GM12878 (cell line): ENCODE results near the gene CSTPP1. TPM values are rescaled to one million over a fixed set of nuclear protein-coding genes. Genes with fewer than 3 reads are reported as not detected.
A peak's percentile ranks its signal among the peaks of the same experiment; 100 is the strongest.

Experiments
- CBX3 ChIP-seq: fragments of 200-600 bp; sonication (generic); IDR thresholded peaks from 2 replicates; pipeline ENCODE4 v1.6.1; 2016; ENCODE audit warnings: low read depth, borderline replicate concordance
- CBX5 ChIP-seq: sonication (generic); IDR thresholded peaks from 2 replicates; pipeline ENCODE4 v1.6.1; 2016; ENCODE audit warnings: low read depth, moderate library complexity, mild to moderate bottlenecking, inconsistent platforms
- CREM ChIP-seq: IDR thresholded peaks from 2 replicates; pipeline ENCODE4 v1.6.1; 2014; ENCODE audit warnings: antibody characterized with exemption, low read depth
- EZH2 ChIP-seq: IDR thresholded peaks from 2 replicates; pipeline ENCODE4 v1.6.1; 2012; ENCODE audit warnings: low read depth, mild to moderate bottlenecking, control low read depth, inconsistent platforms, low read length, borderline replicate concordance; ENCODE audit not compliant: control insufficient read depth
- FOXM1 ChIP-seq: IDR thresholded peaks from 2 replicates; pipeline ENCODE4 v1.6.1; 2012; ENCODE audit warnings: low read depth, mild to moderate bottlenecking, inconsistent platforms, low read length, moderate library complexity
- IRF4 ChIP-seq: IDR thresholded peaks from 2 replicates; pipeline ENCODE4 v1.6.1; 2011; ENCODE audit warnings: low read depth, low read length
- LARP7 ChIP-seq: fragments of 450-650 bp; IDR thresholded peaks from 2 replicates; pipeline ENCODE4 v1.6.1; 2017; ENCODE audit warnings: mild to moderate bottlenecking
- MAX ChIP-seq: IDR thresholded peaks from 2 replicates; pipeline ENCODE4 v1.6.1; 2012; ENCODE audit warnings: low read depth, low read length, improper control_type of control experiment
- MTA2 ChIP-seq: fragments of 450-650 bp; IDR thresholded peaks from 2 replicates; pipeline ENCODE4 v1.6.1; 2016; ENCODE audit warnings: low read depth, mild to moderate bottlenecking, moderate library complexity
- MYB ChIP-seq: fragments of 150-350 bp; IDR thresholded peaks from 2 replicates; pipeline ENCODE4 v1.6.1; 2014; ENCODE audit warnings: mild to moderate bottlenecking, low read depth, low read length, borderline replicate concordance
- NR2C2 ChIP-seq: IDR thresholded peaks from 2 replicates; pipeline ENCODE4 v1.6.1; 2011; ENCODE audit warnings: borderline replicate concordance, low read depth; ENCODE audit not compliant: control insufficient read depth, insufficient read length
- PAX5 ChIP-seq: IDR thresholded peaks from 2 replicates; pipeline ENCODE4 v1.6.1; 2011; ENCODE audit warnings: low read depth, low read length, borderline replicate concordance
- RUNX3 ChIP-seq: IDR thresholded peaks from 2 replicates; pipeline ENCODE4 v1.6.1; 2012; ENCODE audit warnings: low read length, inconsistent platforms
- SREBF2 ChIP-seq: IDR thresholded peaks from 2 replicates; pipeline ENCODE4 v1.6.1; 2012; ENCODE audit warnings: mild to moderate bottlenecking, low read length
- STAT1 ChIP-seq: fragments of 450-650 bp; conservative IDR thresholded peaks from 2 replicates; pipeline ENCODE4 v1.6.1; 2014; ENCODE audit warnings: antibody characterized with exemption, mild to moderate bottlenecking
- TCF7 ChIP-seq: IDR thresholded peaks from 2 replicates; pipeline ENCODE4 v1.6.1; 2014; ENCODE audit warnings: antibody characterized with exemption, borderline replicate concordance
- ZBTB33 ChIP-seq: fragments of 450-650 bp; IDR thresholded peaks from 2 replicates; pipeline ENCODE4 v1.6.1; 2017; ENCODE audit warnings: mild to moderate bottlenecking
- ZBTB40 ChIP-seq: fragments of 450-650 bp; IDR thresholded peaks from 2 replicates; pipeline ENCODE4 v1.6.1; 2016; ENCODE audit warnings: mild to moderate bottlenecking, moderate library complexity, borderline replicate concordance
- ZNF687 ChIP-seq: fragments of 450-650 bp; IDR thresholded peaks from 2 replicates; pipeline ENCODE4 v1.6.1; 2017; ENCODE audit warnings: mild to moderate bottlenecking, moderate library complexity
- ZSCAN29 ChIP-seq: fragments of 450-650 bp; IDR thresholded peaks from 2 replicates; pipeline ENCODE4 v1.6.1; 2017; ENCODE audit warnings: mild to moderate bottlenecking, moderate library complexity
- polyA plus RNA-seq, 11 experiments: library from polyadenylated mRNA; depleted of rRNA in 4 of 11; unstranded in 6 of 11; stranded (reverse) in 5 of 11; fragments of >200 nt; fragmentation: Nextera tagmentation in 4 of 11; fragmentation: Illumina TruSeq in 1 of 11; extraction: Ambion mirVana in 4 of 11; extraction: Trizol in 1 of 11; gene quantifications; 1 replicate in 1 of 11; 2 replicates in 10 of 11; pipeline versions ENCODE4 v1.2.1 to v1.2.3, GENCODE V29; 2011 to 2016; ENCODE audit warnings: inconsistent platforms in 2 of 11, missing spikeins in 2 of 11, low read depth in 1 of 11
- total RNA-seq, 4 experiments: library from RNA; depleted of rRNA in 3 of 4; stranded (reverse); fragments of >200 nt in 3 of 4; fragmentation: Illumina TruSeq in 1 of 4; extraction: Trizol in 1 of 4; gene quantifications; 2 replicates each; pipeline versions ENCODE4 v1.2.1 to v1.2.3, GENCODE V29; 2013 to 2021

Gene CSTPP1
- total and polyA plus RNA-seq, 10 of the 15 experiments (the other 5 are each of a cell fraction or from before 2014, with no cell fraction given) = 7.1 to 23.4 (median 17.5) TPM

GRCh38 chr11:47020793-47021526, 84.4 kb downstream of the CSTPP1 start (continued):
- TF ChIP-seq MTA2 (no peak), EZH2 (no peak), CBX3 (no peak), MAX (no peak), PAX5 (no peak), MYB (no peak), LARP7 (no peak), SREBF2 (no peak), ZBTB33 (no peak), STAT1 (no peak), FOXM1 (no peak), IRF4 (no peak), RUNX3 (peak; percentile 94), NR2C2 (no peak), ZNF687 (no peak), ZBTB40 (no peak), ZSCAN29 (no peak), CREM (no peak), CBX5 (no peak), TCF7 (no peak)
